ENCODE measurements around the gene RTN3.

The RTN3 gene

GRCh38 chr11:63779039-63779438, 97.7 kb downstream of the RTN3 start:
- FAIRE-seq (no peak), DNase-seq (ENCODE audit: insufficient read length, low spot score) (no peak)
- no peak for TF ChIP-seq POLR2A (IDR thresholded peaks at IDR 0.05; ENCODE audit: low read depth, low read length)

GRCh38 chr11:63782749-63783148, 101.4 kb downstream of the RTN3 start:
- FAIRE-seq (no peak), DNase-seq (ENCODE audit: insufficient read length, low spot score) (no peak)
- no peak for TF ChIP-seq POLR2A (IDR thresholded peaks at IDR 0.05; ENCODE audit: low read depth, low read length)

- FAIRE-seq (no peak), DNase-seq (ENCODE audit: insufficient read length, low spot score) (no peak)
- no peak for TF ChIP-seq POLR2A (IDR thresholded peaks at IDR 0.05; ENCODE audit: low read depth, low read length)
These were observed 102.8 kb downstream of the RTN3 start for GRCh38 chr11:63783925-63784592.

GRCh38 chr11:63785823-63786222, 104.5 kb downstream of the RTN3 start:
- no peak for DNase-seq (ENCODE audit: insufficient read length, low spot score)
- no peak for FAIRE-seq
- TF ChIP-seq POLR2A (IDR thresholded peaks at IDR 0.05; ENCODE audit: low read depth, low read length): no peak

GRCh38 chr11:63791495-63792167, 110.3 kb downstream of the RTN3 start:
- TF ChIP-seq POLR2A (IDR thresholded peaks at IDR 0.05; ENCODE audit: low read depth, low read length): no peak
- no peak for FAIRE-seq
- no peak for DNase-seq (ENCODE audit: insufficient read length, low spot score)

GRCh38 chr11:63793161-63793560, 111.9 kb downstream of the RTN3 start:
- no peak for TF ChIP-seq POLR2A (IDR thresholded peaks at IDR 0.05; ENCODE audit: low read depth, low read length)
- DNase-seq (ENCODE audit: insufficient read length, low spot score): no peak
- FAIRE-seq: no peak

- FAIRE-seq: no peak
These were observed 113.8 kb downstream of the RTN3 start for GRCh38 chr11:63795066-63795465.

GRCh38 chr11:63800921-63801320, 119.6 kb downstream of the RTN3 start:
- DNase-seq (ENCODE audit: insufficient read length, low spot score) (no peak), FAIRE-seq (no peak)
- no peak for TF ChIP-seq POLR2A (IDR thresholded peaks at IDR 0.05; ENCODE audit: low read depth, low read length)

More at GRCh38 chr11:63795066-63795465, 113.8 kb downstream of the RTN3 start:
- TF ChIP-seq POLR2A (IDR thresholded peaks at IDR 0.05; ENCODE audit: low read depth, low read length): no peak
- no peak for DNase-seq (ENCODE audit: insufficient read length, low spot score)

GRCh38 chr11:63802637-63803414, 121.5 kb downstream of the RTN3 start:
- DNase-seq (ENCODE audit: insufficient read length, low spot score) (peak; percentile 58), FAIRE-seq (no peak)
- no peak for TF ChIP-seq POLR2A (IDR thresholded peaks at IDR 0.05; ENCODE audit: low read depth, low read length)

- TF ChIP-seq POLR2A (IDR thresholded peaks at IDR 0.05; ENCODE audit: low read depth, low read length): no peak
- FAIRE-seq (no peak), DNase-seq (ENCODE audit: insufficient read length, low spot score) (no peak)
These were observed 123.0 kb downstream of the RTN3 start for GRCh38 chr11:63804259-63804658.

- FAIRE-seq: no peak
These were observed 124.6 kb downstream of the RTN3 start for GRCh38 chr11:63805844-63806415.

More at GRCh38 chr11:63805844-63806415, 124.6 kb downstream of the RTN3 start:
- no peak for DNase-seq (ENCODE audit: insufficient read length, low spot score)
- TF ChIP-seq POLR2A (IDR thresholded peaks at IDR 0.05; ENCODE audit: low read depth, low read length): no peak

Data from H54 (cell line).